HCT116 (cell line): ENCODE measurements around the gene CNTNAP2.

Experiments used
- CEBPB ChIP-seq: IDR thresholded peaks from 2 replicates; pipeline ENCODE4 v1.6.1; 2012; ENCODE audit warnings: low read depth
- EZH2 ChIP-seq: fragments of 200-600 bp; sonication (generic); IDR thresholded peaks from 2 replicates; pipeline ENCODE4 v1.6.1; 2017; ENCODE audit warnings: antibody characterized with exemption, mixed run types
- FOSL1 ChIP-seq: IDR thresholded peaks from 2 replicates; pipeline ENCODE4 v1.6.1; 2012; ENCODE audit warnings: low read depth
- JUND ChIP-seq: IDR thresholded peaks from 2 replicates; pipeline ENCODE4 v1.6.1; 2012
- POLR2AphosphoS5 ChIP-seq: IDR thresholded peaks from 2 replicates; pipeline ENCODE4 v1.6.1; 2011; ENCODE audit warnings: mild to moderate bottlenecking, low read depth, low read length, moderate library complexity
- RAD21 ChIP-seq: IDR thresholded peaks from 2 replicates; pipeline ENCODE4 v1.6.1; 2012; ENCODE audit warnings: low read depth, mild to moderate bottlenecking
- TF ChIP-seq, protein P1 (sequence below), 3 experiments: fragments of 200-600 bp in 1 of 3; sonication (generic) in 1 of 3; IDR thresholded peaks in 2 of 3; conservative IDR thresholded peaks in 1 of 3; 2 replicates each; pipeline ENCODE4 v1.5.1; 2012 to 2017; ENCODE audit warnings: low read depth in 2 of 3, low read length in 2 of 3, antibody characterized with exemption in 1 of 3, borderline replicate concordance in 1 of 3, control low read depth in 1 of 3, mild to moderate bottlenecking in 1 of 3, mixed read lengths in 1 of 3, mixed run types in 1 of 3, moderate library complexity in 1 of 3; ENCODE audit not compliant: insufficient read depth in 1 of 3
- TF ChIP-seq, protein P2 (sequence below): IDR thresholded peaks from 2 replicates; pipeline ENCODE4 v1.6.1; 2012
- TF ChIP-seq, protein P3 (sequence below): IDR thresholded peaks from 2 replicates; pipeline ENCODE4 v1.6.1; 2012; ENCODE audit warnings: low read depth

DNA sequence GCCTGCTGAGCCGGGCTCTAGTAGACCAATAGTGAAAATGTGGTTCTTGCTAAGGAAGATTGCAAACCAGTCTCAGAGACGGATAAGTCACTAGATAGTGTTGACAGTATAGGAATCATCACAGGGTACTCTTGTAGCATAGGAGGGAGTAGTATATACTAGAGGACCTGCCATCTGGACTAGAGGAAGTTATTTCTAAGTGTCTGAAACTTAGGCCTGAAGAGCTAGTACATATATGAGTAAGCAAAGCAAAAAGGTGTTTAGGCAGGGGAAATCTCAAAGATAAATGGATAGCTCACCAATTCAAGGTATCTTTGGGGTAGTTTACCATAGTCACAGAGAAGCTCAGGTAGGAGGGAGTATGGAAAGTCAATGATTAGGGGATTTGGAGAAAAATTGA, 428.1 kb downstream of the CNTNAP2 start:
- TF ChIP-seq, protein P1, sequence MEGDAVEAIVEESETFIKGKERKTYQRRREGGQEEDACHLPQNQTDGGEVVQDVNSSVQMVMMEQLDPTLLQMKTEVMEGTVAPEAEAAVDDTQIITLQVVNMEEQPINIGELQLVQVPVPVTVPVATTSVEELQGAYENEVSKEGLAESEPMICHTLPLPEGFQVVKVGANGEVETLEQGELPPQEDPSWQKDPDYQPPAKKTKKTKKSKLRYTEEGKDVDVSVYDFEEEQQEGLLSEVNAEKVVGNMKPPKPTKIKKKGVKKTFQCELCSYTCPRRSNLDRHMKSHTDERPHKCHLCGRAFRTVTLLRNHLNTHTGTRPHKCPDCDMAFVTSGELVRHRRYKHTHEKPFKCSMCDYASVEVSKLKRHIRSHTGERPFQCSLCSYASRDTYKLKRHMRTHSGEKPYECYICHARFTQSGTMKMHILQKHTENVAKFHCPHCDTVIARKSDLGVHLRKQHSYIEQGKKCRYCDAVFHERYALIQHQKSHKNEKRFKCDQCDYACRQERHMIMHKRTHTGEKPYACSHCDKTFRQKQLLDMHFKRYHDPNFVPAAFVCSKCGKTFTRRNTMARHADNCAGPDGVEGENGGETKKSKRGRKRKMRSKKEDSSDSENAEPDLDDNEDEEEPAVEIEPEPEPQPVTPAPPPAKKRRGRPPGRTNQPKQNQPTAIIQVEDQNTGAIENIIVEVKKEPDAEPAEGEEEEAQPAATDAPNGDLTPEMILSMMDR (IDR thresholded peaks at IDR 0.05 in 2 of 3, conservative IDR thresholded peaks at IDR 0.05 in 1 of 3; ENCODE audit: borderline replicate concordance in 1 of 3, insufficient read depth in 1 of 3, low read depth in 2 of 3, low read length in 2 of 3): no peak
- TF ChIP-seq FOSL1: no peak
- TF ChIP-seq EZH2: no peak
- no peak for TF ChIP-seq JUND
- TF ChIP-seq POLR2AphosphoS5: no peak
- no peak for TF ChIP-seq CEBPB
- TF ChIP-seq, protein P2, sequence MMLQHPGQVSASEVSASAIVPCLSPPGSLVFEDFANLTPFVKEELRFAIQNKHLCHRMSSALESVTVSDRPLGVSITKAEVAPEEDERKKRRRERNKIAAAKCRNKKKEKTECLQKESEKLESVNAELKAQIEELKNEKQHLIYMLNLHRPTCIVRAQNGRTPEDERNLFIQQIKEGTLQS: no peak
- no peak for TF ChIP-seq RAD21
- TF ChIP-seq, protein P3, sequence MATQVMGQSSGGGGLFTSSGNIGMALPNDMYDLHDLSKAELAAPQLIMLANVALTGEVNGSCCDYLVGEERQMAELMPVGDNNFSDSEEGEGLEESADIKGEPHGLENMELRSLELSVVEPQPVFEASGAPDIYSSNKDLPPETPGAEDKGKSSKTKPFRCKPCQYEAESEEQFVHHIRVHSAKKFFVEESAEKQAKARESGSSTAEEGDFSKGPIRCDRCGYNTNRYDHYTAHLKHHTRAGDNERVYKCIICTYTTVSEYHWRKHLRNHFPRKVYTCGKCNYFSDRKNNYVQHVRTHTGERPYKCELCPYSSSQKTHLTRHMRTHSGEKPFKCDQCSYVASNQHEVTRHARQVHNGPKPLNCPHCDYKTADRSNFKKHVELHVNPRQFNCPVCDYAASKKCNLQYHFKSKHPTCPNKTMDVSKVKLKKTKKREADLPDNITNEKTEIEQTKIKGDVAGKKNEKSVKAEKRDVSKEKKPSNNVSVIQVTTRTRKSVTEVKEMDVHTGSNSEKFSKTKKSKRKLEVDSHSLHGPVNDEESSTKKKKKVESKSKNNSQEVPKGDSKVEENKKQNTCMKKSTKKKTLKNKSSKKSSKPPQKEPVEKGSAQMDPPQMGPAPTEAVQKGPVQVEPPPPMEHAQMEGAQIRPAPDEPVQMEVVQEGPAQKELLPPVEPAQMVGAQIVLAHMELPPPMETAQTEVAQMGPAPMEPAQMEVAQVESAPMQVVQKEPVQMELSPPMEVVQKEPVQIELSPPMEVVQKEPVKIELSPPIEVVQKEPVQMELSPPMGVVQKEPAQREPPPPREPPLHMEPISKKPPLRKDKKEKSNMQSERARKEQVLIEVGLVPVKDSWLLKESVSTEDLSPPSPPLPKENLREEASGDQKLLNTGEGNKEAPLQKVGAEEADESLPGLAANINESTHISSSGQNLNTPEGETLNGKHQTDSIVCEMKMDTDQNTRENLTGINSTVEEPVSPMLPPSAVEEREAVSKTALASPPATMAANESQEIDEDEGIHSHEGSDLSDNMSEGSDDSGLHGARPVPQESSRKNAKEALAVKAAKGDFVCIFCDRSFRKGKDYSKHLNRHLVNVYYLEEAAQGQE: no peak
